ENCODE results near the gene ASB1.

GRCh38 chr2:238383743-238384380, 42.9 kb upstream of the ASB1 start:
- no peak for TF ChIP-seq ZNF384 (IDR thresholded peaks at IDR 0.05)
- no peak for TF ChIP-seq HDGF (IDR thresholded peaks at IDR 0.05; ENCODE audit: borderline replicate concordance)
- TF ChIP-seq LEF1 (IDR thresholded peaks at IDR 0.05; ENCODE audit: borderline replicate concordance), result no peak
- TF ChIP-seq FOXM1 (IDR thresholded peaks at IDR 0.05; ENCODE audit: borderline replicate concordance), result no peak
- TF ChIP-seq SUZ12 (IDR thresholded peaks at IDR 0.05), result no peak
- TF ChIP-seq FOXA1 (IDR thresholded peaks at IDR 0.05), result no peak
- no peak for TF ChIP-seq ELF4 (IDR thresholded peaks at IDR 0.05)
- TF ChIP-seq TARDBP (IDR thresholded peaks at IDR 0.05), result no peak
- TF ChIP-seq FOXK2 (IDR thresholded peaks at IDR 0.05), result no peak
- no peak for TF ChIP-seq BHLHE40 (IDR thresholded peaks at IDR 0.05; ENCODE audit: borderline replicate concordance)
- no peak for TF ChIP-seq SP1 (IDR thresholded peaks at IDR 0.05)
